Activated CD4-positive, alpha-beta memory T cell treated with anti-CD3 and anti-CD28 coated beads, Interleukin-2, amount 10 ng/mL, durations not matched to agents 7 days and 5 days (primary cell): ENCODE data around the gene PUS10. TPM values are rescaled to one million over a fixed set of nuclear protein-coding genes. Genes with fewer than 3 reads are reported as not detected.
"Not testable (repeated sequence)": the region's sequence is repeated elsewhere in the genome, so short reads cannot be mapped to it uniquely, and the experiment has no call there.

Experiments used
- CTCF ChIA-PET: fragments of 350-600 bp; sonication (Branson Sonifier 250); formaldehyde crosslinking; loops from one replicate; lab custom pipeline; 2021; ENCODE audit warnings: antibody characterized with exemption, inconsistent platforms; lab: Charles Lee
- POLR2A ChIA-PET: fragments of 350-600 bp; sonication (Branson Sonifier 250); formaldehyde crosslinking; loops from one replicate; lab custom pipeline; 2021; ENCODE audit warnings: antibody characterized with exemption; lab: Charles Lee
- DNase-seq: peaks from one replicate; pipeline ENCODE4 v3.0.0-alpha.2; 2020
- H3K27ac Mint-ChIP-seq: one replicate; pipeline ENCODE4 v1.8.0; 2021; ENCODE audit warnings: mild to moderate bottlenecking, mixed read lengths
- H3K27me3 Mint-ChIP-seq: one replicate; pipeline ENCODE4 v1.8.0; 2021; ENCODE audit warnings: mixed read lengths
- H3K36me3 Mint-ChIP-seq: one replicate; pipeline ENCODE4 v1.8.0; 2021; ENCODE audit warnings: low read depth, mixed read lengths
- H3K4me1 Mint-ChIP-seq: one replicate; pipeline ENCODE4 v1.8.0; 2021; ENCODE audit warnings: mixed read lengths
- H3K4me3 Mint-ChIP-seq: one replicate; pipeline ENCODE4 v1.8.0; 2021; ENCODE audit warnings: mild to moderate bottlenecking, mixed read lengths
- H3K9me3 Mint-ChIP-seq: one replicate; pipeline ENCODE4 v1.8.0; 2021; ENCODE audit warnings: mixed read lengths
- total RNA-seq, 2 experiments: library from RNA; stranded (reverse); gene quantifications; one replicate each; pipeline ENCODE4 v1.2.3, GENCODE V29; 2021

Gene PUS10
- total RNA-seq, 2 experiments from 2014 or later: 7.3 to 7.5 TPM

- no peak overlapping the region for H3K4me3 Mint-ChIP-seq
- no peak for DNase-seq
- no peaks in the 10 kb centered on the region for H3K27me3 Mint-ChIP-seq
- ChIA-PET POLR2A (no interaction called here), CTCF (no interaction called here)
- H3K9me3 Mint-ChIP-seq: no peaks in the 10 kb centered on the region
- H3K27ac Mint-ChIP-seq: no peak overlapping the region
- peaks cover 33% of the 10 kb centered on the region for H3K36me3 Mint-ChIP-seq
- H3K4me1 Mint-ChIP-seq: peaks cover 6% of the 10 kb centered on the region
Measured at GRCh38 chr2:60939622-60940021, 78.4 kb downstream of the PUS10 start.

- no peak for DNase-seq
- ChIA-PET CTCF (no interaction called here), POLR2A (no interaction called here)
- peaks cover 34% of the 10 kb centered on the region for H3K36me3 Mint-ChIP-seq
- no peak overlapping the region for H3K27ac Mint-ChIP-seq
- H3K27me3 Mint-ChIP-seq: no peaks in the 10 kb centered on the region
- H3K4me1 Mint-ChIP-seq: peaks cover 6% of the 10 kb centered on the region
- H3K4me3 Mint-ChIP-seq: no peak overlapping the region
- no peaks in the 10 kb centered on the region for H3K9me3 Mint-ChIP-seq
Measured at GRCh38 chr2:60938301-60938700, 79.8 kb downstream of the PUS10 start.

GRCh38 chr2:60936757-60937156, 81.3 kb downstream of the PUS10 start:
- CTCF ChIA-PET: no interaction called here
- Mint-ChIP-seq H3K27me3 (no peaks in the 10 kb centered on the region), H3K27ac (no peak overlapping the region)

GRCh38 chr2:60934165-60934722, 83.8 kb downstream of the PUS10 start:
- H3K27ac Mint-ChIP-seq: no peak overlapping the region
- ChIA-PET CTCF (no interaction called here), POLR2A (no interaction called here)
- no peak overlapping the region for H3K4me3 Mint-ChIP-seq
- DNase-seq: no peak
- H3K36me3 Mint-ChIP-seq: peaks cover 43% of the 10 kb centered on the region
- H3K9me3 Mint-ChIP-seq: no peaks in the 10 kb centered on the region
- no peaks in the 10 kb centered on the region for H3K27me3 Mint-ChIP-seq
- peaks cover 6% of the 10 kb centered on the region for H3K4me1 Mint-ChIP-seq

More at GRCh38 chr2:60936757-60937156, 81.3 kb downstream of the PUS10 start:
- no peaks in the 10 kb centered on the region for H3K9me3 Mint-ChIP-seq
- H3K4me1 Mint-ChIP-seq: peaks cover 6% of the 10 kb centered on the region
- H3K36me3 Mint-ChIP-seq: peaks cover 44% of the 10 kb centered on the region
- POLR2A ChIA-PET: no interaction called here
- no peak for DNase-seq
- no peak overlapping the region for H3K4me3 Mint-ChIP-seq

- no peak for DNase-seq
- Mint-ChIP-seq H3K27ac (no peak overlapping the region), H3K4me1 (peaks cover 6% of the 10 kb centered on the region), H3K27me3 (no peaks in the 10 kb centered on the region), H3K9me3 (no peaks in the 10 kb centered on the region), H3K36me3 (peaks cover 34% of the 10 kb centered on the region), H3K4me3 (no peak overlapping the region)
- POLR2A ChIA-PET: no interaction called here
- CTCF ChIA-PET: no interaction called here
Measured at GRCh38 chr2:60932954-60933353, 85.1 kb downstream of the PUS10 start.

- H3K27ac Mint-ChIP-seq, H3K27me3 Mint-ChIP-seq, H3K9me3 Mint-ChIP-seq, DNase-seq, H3K4me3 Mint-ChIP-seq, H3K4me1 Mint-ChIP-seq, POLR2A ChIA-PET: not testable (repeated sequence)
- CTCF ChIA-PET: interaction anchor here (0.8 kb wide), 1 partner anchor 17 kb away, joined by 3 read pairs; no protein-coding TSS in a partner anchor
- peaks cover 37% of the 10 kb centered on the region for H3K36me3 Mint-ChIP-seq
Measured at GRCh38 chr2:60932061-60932460, 86.0 kb downstream of the PUS10 start.

GRCh38 chr2:60926741-60927552, 91.1 kb downstream of the PUS10 start:
- no peak overlapping the region for H3K4me3 Mint-ChIP-seq
- no peak overlapping the region for H3K27ac Mint-ChIP-seq
- H3K4me1 Mint-ChIP-seq: peaks cover 3% of the 10 kb centered on the region
- no peaks in the 10 kb centered on the region for H3K27me3 Mint-ChIP-seq
- peaks cover 46% of the 10 kb centered on the region for H3K36me3 Mint-ChIP-seq
- ChIA-PET CTCF (interaction anchor here (0.6 kb wide), 1 partner anchor 70 kb away, joined by 6 read pairs; no protein-coding TSS in a partner anchor), POLR2A (no interaction called here)
- peaks cover 2% of the 10 kb centered on the region for H3K9me3 Mint-ChIP-seq
- no peak for DNase-seq

- no peak overlapping the region for H3K27ac Mint-ChIP-seq
- no peaks in the 10 kb centered on the region for H3K27me3 Mint-ChIP-seq
- H3K4me1 Mint-ChIP-seq: peaks cover 3% of the 10 kb centered on the region
- peaks cover 2% of the 10 kb centered on the region for H3K9me3 Mint-ChIP-seq
- H3K4me3 Mint-ChIP-seq: no peak overlapping the region
- POLR2A ChIA-PET: no interaction called here
- CTCF ChIA-PET: no interaction called here
- peaks cover 47% of the 10 kb centered on the region for H3K36me3 Mint-ChIP-seq
- no peak for DNase-seq
Measured at GRCh38 chr2:60925994-60926740, 91.9 kb downstream of the PUS10 start.

GRCh38 chr2:60907329-60907728, 110.7 kb downstream of the PUS10 start:
- Mint-ChIP-seq H3K27me3 (no peaks in the 10 kb centered on the region), H3K4me3 (no peak overlapping the region), H3K9me3 (no peaks in the 10 kb centered on the region), H3K27ac (no peak overlapping the region), H3K36me3 (peaks cover 25% of the 10 kb centered on the region), H3K4me1 (no peaks in the 10 kb centered on the region)
- ChIA-PET POLR2A (no interaction called here), CTCF (no interaction called here)
- DNase-seq: no peak

- Mint-ChIP-seq H3K36me3 (peaks cover 30% of the 10 kb centered on the region), H3K27me3 (no peaks in the 10 kb centered on the region), H3K27ac (no peak overlapping the region), H3K9me3 (no peaks in the 10 kb centered on the region), H3K4me1 (no peaks in the 10 kb centered on the region), H3K4me3 (no peak overlapping the region)
- CTCF ChIA-PET: no interaction called here
- DNase-seq: no peak
- POLR2A ChIA-PET: no interaction called here
Measured at GRCh38 chr2:60906395-60906794, 111.7 kb downstream of the PUS10 start.

GRCh38 chr2:60905867-60906266, 112.2 kb downstream of the PUS10 start:
- H3K9me3 Mint-ChIP-seq, CTCF ChIA-PET, H3K4me3 Mint-ChIP-seq, H3K27ac Mint-ChIP-seq, H3K4me1 Mint-ChIP-seq, H3K27me3 Mint-ChIP-seq, POLR2A ChIA-PET, DNase-seq: not testable (repeated sequence)
- peaks cover 32% of the 10 kb centered on the region for H3K36me3 Mint-ChIP-seq

GRCh38 chr2:60901296-60901695, 116.8 kb downstream of the PUS10 start:
- POLR2A ChIA-PET, H3K4me3 Mint-ChIP-seq: not testable (repeated sequence)
- peaks cover 51% of the 10 kb centered on the region for H3K36me3 Mint-ChIP-seq

GRCh38 chr2:60899892-60900249, 118.2 kb downstream of the PUS10 start:
- Mint-ChIP-seq H3K4me3 (no peak overlapping the region), H3K4me1 (peaks cover 7% of the 10 kb centered on the region), H3K27me3 (no peaks in the 10 kb centered on the region), H3K27ac (no peak overlapping the region), H3K9me3 (no peaks in the 10 kb centered on the region), H3K36me3 (peaks cover 49% of the 10 kb centered on the region)
- POLR2A ChIA-PET: interaction anchor here (1.1 kb wide), 1 partner anchor 13 kb away, joined by 3 read pairs; no protein-coding TSS in a partner anchor
- no peak for DNase-seq
- CTCF ChIA-PET: no interaction called here

More at GRCh38 chr2:60901296-60901695, 116.8 kb downstream of the PUS10 start:
- H3K4me1 Mint-ChIP-seq, H3K27ac Mint-ChIP-seq, H3K9me3 Mint-ChIP-seq, H3K27me3 Mint-ChIP-seq, DNase-seq: not testable (repeated sequence)
- CTCF ChIA-PET: interaction anchor here (1.4 kb wide), 1 partner anchor 105 kb away, joined by 3 read pairs; no protein-coding TSS in a partner anchor
